Measurements from ENCODE around the gene LMO3.

DNA sequence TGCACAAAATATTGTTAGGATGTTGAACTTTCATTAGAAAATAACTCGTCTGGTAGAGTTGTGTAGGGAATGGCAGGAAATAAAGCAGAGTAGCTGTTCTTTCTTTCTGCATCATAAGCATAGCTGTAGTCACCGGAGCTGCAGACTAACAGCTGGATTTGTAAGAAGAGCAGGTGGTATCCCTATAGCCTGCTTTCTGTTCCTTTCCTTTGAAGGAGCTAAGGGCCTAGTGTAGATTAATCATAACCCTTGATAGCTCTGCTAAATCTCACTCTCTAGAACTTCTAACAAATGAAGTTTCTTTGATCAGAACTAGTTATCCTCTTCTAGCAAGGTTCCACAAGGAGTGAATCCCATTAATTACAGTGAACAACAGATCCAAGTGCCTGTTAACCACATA is 3.5 kb downstream of the LMO3 start:
- no peak for TF ChIP-seq EZH2phosphoT487 (IDR thresholded peaks at IDR 0.05; ENCODE audit: low read length)
- TF ChIP-seq, protein P1, sequence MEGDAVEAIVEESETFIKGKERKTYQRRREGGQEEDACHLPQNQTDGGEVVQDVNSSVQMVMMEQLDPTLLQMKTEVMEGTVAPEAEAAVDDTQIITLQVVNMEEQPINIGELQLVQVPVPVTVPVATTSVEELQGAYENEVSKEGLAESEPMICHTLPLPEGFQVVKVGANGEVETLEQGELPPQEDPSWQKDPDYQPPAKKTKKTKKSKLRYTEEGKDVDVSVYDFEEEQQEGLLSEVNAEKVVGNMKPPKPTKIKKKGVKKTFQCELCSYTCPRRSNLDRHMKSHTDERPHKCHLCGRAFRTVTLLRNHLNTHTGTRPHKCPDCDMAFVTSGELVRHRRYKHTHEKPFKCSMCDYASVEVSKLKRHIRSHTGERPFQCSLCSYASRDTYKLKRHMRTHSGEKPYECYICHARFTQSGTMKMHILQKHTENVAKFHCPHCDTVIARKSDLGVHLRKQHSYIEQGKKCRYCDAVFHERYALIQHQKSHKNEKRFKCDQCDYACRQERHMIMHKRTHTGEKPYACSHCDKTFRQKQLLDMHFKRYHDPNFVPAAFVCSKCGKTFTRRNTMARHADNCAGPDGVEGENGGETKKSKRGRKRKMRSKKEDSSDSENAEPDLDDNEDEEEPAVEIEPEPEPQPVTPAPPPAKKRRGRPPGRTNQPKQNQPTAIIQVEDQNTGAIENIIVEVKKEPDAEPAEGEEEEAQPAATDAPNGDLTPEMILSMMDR (IDR thresholded peaks at IDR 0.05; ENCODE audit: low read length), result no peak

Measured in MM.1S (cell line).